GM08714 (cell line): ENCODE measurements around the gene ANK2.

Experiments
- H3K4me3 ChIP-seq: fragments of 200-500 bp; sonication (Bioruptor generic); 2 replicates; pipeline ENCODE4 v1.5.1; 2014; ENCODE audit warnings: mild to moderate bottlenecking, low read length, inconsistent platforms
- ZNF274 ChIP-seq: IDR thresholded peaks from 2 replicates; pipeline ENCODE4 v1.6.1; 2012; ENCODE audit warnings: mild to moderate bottlenecking, low read depth, low read length

Gene ANK2

GRCh38 chr4:113131621-113132020 is 82.2 kb downstream of the ANK2 start:
- no peak for TF ChIP-seq ZNF274
- no peak overlapping the region for H3K4me3 ChIP-seq

GRCh38 chr4:113141901-113142346 is 92.5 kb downstream of the ANK2 start:
- no peak for TF ChIP-seq ZNF274

GRCh38 chr4:113142351-113142750 is 92.9 kb downstream of the ANK2 start:
- TF ChIP-seq ZNF274 = no peak
- H3K4me3 ChIP-seq = no peak overlapping the region

More at GRCh38 chr4:113141901-113142346, 92.5 kb downstream of the ANK2 start:
- no peak overlapping the region for H3K4me3 ChIP-seq

GRCh38 chr4:113144091-113144490 is 94.6 kb downstream of the ANK2 start:
- H3K4me3 ChIP-seq = no peak overlapping the region
- no peak for TF ChIP-seq ZNF274

GRCh38 chr4:113145147-113145518 is 95.7 kb downstream of the ANK2 start:
- H3K4me3 ChIP-seq = no peak overlapping the region
- TF ChIP-seq ZNF274 = no peak

GRCh38 chr4:113145519-113146291 is 96.3 kb downstream of the ANK2 start:
- H3K4me3 ChIP-seq = no peak overlapping the region
- no peak for TF ChIP-seq ZNF274

- no peak for TF ChIP-seq ZNF274
- peak overlapping the region; percentile 32; the same call in 1 of the 2 replicates for H3K4me3 ChIP-seq
Observed at GRCh38 chr4:113146876-113147358, 97.5 kb downstream of the ANK2 start.

GRCh38 chr4:113147498-113148111 is 98.2 kb downstream of the ANK2 start:
- no peak overlapping the region for H3K4me3 ChIP-seq
- TF ChIP-seq ZNF274 = no peak

- TF ChIP-seq ZNF274 = no peak
- no peak overlapping the region for H3K4me3 ChIP-seq
Observed at GRCh38 chr4:113148925-113149324, 99.5 kb downstream of the ANK2 start.

GRCh38 chr4:113153529-113154101 is 104.2 kb downstream of the ANK2 start:
- H3K4me3 ChIP-seq = no peak overlapping the region
- TF ChIP-seq ZNF274 = no peak

- no peak for TF ChIP-seq ZNF274
- no peak overlapping the region for H3K4me3 ChIP-seq
Observed at GRCh38 chr4:113154281-113154680, 104.8 kb downstream of the ANK2 start.

- no peak overlapping the region for H3K4me3 ChIP-seq
Observed at GRCh38 chr4:113157086-113157857, 107.8 kb downstream of the ANK2 start.

GRCh38 chr4:113159942-113160545 is 110.6 kb downstream of the ANK2 start:
- TF ChIP-seq ZNF274 = no peak
- H3K4me3 ChIP-seq = no peak overlapping the region

More at GRCh38 chr4:113157086-113157857, 107.8 kb downstream of the ANK2 start:
- TF ChIP-seq ZNF274 = no peak

- no peak overlapping the region for H3K4me3 ChIP-seq
- no peak for TF ChIP-seq ZNF274
Observed at GRCh38 chr4:113160548-113160947, 111.1 kb downstream of the ANK2 start.
